OCI-LY1 (cell line): ENCODE data around the gene DYNC1I1.

Source experiments
- EZH2 ChIP-seq: fragments of 200-600 bp; sonication (generic), shearing (Covaris generic); IDR thresholded peaks from 2 replicates; pipeline ENCODE4 v1.8.0; 2017; ENCODE audit warnings: borderline replicate concordance, mixed run types, mild to moderate bottlenecking, antibody characterized with exemption, low read length, moderate library complexity, mixed read lengths
- TF ChIP-seq, protein P1 (sequence below): fragments of 200-600 bp; sonication (generic), shearing (Covaris generic); IDR thresholded peaks from 2 replicates; pipeline ENCODE4 v1.5.1; 2017; ENCODE audit warnings: mild to moderate bottlenecking, antibody characterized with exemption, low read length, moderate library complexity, mixed read lengths

DNA sequence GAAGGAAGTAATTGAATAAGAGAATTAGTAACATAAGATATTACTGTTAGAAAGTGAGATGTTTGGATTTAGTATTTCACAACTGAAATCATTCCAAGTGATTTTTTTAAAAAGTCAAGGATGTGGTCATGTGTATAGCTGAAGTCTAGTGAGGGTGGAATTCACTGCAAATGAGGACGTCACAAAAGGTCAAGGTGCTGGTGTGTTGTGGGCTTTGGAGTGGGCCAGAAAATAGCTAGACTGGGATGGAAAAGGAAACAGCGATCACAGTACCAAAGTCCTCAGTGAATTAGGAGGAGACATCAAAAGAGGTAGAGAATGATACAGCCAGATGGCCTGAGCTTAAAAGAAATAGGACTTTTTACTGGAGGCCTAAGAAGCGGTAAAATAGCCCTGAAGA, 272.8 kb downstream of the DYNC1I1 start:
- TF ChIP-seq, protein P1, sequence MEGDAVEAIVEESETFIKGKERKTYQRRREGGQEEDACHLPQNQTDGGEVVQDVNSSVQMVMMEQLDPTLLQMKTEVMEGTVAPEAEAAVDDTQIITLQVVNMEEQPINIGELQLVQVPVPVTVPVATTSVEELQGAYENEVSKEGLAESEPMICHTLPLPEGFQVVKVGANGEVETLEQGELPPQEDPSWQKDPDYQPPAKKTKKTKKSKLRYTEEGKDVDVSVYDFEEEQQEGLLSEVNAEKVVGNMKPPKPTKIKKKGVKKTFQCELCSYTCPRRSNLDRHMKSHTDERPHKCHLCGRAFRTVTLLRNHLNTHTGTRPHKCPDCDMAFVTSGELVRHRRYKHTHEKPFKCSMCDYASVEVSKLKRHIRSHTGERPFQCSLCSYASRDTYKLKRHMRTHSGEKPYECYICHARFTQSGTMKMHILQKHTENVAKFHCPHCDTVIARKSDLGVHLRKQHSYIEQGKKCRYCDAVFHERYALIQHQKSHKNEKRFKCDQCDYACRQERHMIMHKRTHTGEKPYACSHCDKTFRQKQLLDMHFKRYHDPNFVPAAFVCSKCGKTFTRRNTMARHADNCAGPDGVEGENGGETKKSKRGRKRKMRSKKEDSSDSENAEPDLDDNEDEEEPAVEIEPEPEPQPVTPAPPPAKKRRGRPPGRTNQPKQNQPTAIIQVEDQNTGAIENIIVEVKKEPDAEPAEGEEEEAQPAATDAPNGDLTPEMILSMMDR = no peak
- TF ChIP-seq EZH2 = no peak
